Femur (tissue), 1 donor: ENCODE measurements around the gene AMPD2.

Source experiments
- DNase-seq: peaks from one replicate; pipeline ENCODE4 v3.0.0-alpha.2; 2017

AMPD2 gene

DNA sequence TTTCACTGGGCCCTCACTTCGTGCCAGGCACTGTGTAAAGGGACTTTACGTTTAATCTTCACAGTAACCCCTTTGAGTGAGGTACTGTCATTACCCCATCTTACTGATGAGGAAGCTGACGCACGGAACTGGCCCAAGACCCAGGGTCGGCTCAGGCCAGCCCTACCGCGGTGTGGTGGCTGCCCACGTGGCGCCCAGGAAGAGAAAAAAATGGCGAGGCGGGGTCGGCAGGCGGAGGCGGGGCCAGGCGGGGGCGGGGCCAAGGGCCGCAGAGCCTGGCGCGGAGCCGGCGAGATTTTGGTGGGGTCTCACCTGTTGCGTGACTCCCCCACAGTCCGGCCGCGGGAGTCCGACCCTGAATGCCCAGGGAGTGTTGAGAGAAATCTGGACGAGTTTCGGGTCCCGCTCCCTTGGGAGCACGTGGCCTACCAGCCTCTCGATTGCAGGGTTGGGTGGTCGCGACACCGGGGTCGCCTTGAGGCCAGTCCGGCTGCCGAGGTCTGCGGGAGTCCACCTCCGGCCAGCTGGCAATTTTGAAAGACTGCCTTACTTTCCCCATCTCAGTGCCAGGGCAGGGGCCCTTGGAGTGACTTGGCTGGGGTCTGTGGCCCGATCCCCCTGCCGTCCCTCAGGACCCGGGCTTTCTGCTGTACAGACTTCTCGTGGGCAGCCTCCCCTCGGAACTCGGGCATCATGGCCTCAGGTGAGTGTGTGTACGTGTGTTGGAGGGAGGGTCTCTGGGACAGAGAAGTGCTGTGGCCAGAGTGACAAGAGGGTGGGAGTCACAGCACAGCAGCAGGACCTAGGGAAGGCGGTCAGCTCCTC lies at the start of gene AMPD2, which contains the start of gene GNAT2:
Gene AMPD2, plus strand, starts transcription at position 262 of the 825 bp plus-strand sequence. CDS start 1,339 bp downstream, outside the sequence.
Gene GNAT2, minus strand, starts transcription at position 41 of the 825 bp plus-strand sequence. CDS start 6,746 bp downstream, outside the sequence.
- DNase-seq = peak; percentile 90

DNA sequence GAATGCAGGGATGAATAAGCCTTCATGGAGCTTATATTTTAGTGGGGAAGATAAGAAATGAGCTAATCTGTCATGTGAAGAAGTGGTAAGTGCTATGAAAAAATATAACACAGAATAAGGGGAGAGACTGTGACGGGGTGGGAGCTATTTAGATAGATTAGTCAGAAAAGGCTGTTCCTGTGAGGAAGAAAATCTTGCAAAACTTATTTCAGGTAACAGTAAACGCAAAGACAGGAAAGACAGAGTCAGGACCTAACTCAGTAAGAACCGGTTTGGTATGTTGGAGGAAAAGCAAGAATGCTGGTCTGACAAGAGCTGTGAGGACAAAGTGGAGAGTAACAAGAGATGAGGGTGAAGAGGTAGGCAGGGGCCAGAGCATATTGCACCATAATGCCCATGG lies 49.2 kb upstream of the AMPD2 start:
- no peak for DNase-seq

DNA sequence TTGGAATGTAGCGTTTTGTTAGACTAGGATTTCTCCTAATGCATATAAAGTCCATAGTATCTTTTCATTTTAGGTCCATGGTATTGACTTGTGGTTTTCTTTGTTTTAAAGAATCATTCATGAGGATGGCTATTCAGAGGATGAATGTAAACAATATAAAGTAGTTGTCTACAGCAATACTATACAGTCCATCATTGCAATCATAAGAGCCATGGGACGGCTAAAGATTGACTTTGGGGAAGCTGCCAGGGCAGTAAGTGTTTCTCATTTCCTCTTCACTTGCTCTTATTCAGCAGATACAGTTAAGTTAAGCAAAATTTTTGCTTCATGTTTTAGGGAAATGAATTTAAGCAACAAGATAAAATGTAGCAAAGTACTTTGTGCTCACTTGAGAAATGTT lies 45.9 kb upstream of the AMPD2 start:
- no peak for DNase-seq

DNA sequence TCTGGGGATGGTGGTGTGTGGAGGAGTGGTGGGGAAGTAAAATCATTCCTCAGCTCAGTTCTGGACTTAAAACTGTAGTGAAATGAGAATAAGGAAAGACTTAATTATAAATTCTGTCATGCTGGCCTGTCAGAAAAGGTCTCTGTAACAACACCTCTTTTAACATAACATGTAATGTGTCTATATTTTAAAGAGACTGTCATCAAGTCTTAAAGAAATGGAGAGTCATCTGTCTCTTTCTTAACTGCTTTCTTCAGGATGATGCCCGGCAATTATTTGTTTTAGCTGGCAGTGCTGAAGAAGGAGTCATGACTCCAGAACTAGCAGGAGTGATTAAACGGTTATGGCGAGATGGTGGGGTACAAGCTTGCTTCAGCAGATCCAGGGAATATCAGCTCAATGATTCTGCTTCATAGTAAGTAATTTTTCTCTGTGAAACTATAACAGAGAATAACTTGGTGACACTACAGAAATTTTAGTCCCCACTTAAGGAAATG lies 40.6 kb upstream of the AMPD2 start:
- no peak for DNase-seq

DNA sequence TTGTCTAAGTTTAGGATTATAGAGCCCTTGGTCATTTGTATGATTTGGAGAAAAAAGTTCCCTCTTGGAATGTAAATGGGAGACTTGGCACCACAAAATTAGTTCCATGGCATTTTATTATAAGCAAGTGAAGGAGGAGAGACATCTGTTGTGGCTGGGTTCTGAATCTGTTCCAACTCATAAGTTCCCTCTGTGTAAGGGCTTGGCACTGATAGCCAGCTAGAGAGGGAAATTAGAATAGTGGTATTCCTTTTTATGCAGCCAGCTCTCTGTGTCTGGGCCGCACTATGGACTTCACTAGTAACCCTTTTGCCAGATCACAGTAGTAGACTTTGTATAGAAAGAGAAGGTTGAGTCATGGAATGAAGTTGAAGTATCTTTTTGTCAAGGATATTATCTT lies 40.1 kb upstream of the AMPD2 start:
- peak; percentile 29 for DNase-seq

DNA sequence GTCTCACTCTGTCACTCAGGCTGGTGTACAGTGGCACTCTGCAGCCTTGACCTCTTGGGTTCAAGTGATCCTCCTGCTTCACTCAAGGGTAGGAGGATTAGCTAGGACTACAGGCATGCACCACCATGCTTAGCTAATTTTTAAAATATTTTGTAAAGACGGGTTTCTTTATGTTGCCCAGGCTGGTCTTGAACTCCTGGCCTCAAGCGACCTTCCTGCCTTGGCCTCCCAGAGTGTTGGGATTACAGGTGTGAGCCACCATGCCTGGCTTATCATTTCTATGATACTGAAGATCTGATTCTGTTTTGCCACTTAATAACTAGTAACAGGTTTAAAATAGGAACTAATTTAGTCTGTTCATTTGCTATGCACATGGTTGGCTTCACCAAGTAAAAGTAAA lies 37.6 kb upstream of the AMPD2 start:
- DNase-seq = no peak

DNA sequence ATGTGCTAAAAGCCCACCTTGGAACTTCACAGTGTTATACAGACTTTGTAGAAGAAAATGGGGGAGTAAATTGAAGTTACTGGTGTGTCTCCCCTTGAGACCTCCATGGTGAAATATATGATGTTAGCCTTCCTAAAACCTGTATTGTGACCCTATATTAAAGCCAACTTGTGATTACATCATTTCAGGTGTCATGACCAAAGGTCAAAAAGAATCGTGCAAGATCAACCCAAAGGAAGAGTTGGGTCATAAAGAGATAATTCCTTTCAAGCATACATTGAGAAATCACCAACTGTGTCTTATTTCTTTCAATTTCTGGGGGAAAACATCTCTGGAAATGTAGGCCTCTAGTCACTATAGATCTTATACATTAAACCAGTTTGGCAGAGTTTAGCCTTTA lies 34.9 kb upstream of the AMPD2 start:
- DNase-seq = no peak

DNA sequence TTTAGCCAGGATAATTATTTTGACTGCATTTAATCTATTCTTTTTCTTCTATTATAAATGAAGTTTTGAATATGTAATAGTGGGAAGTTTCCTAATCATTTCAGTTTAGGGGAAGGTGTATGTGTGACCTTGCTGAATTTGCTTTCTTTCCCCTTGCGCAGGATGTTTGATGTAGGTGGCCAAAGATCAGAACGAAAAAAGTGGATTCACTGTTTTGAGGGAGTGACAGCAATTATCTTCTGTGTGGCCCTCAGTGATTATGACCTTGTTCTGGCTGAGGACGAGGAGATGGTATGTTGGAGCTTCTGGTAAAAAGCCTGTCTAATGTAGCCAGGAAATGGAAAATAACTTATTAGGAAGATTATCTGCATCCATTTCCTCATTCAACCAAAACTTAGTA lies 33.6 kb upstream of the AMPD2 start:
- no peak for DNase-seq

DNA sequence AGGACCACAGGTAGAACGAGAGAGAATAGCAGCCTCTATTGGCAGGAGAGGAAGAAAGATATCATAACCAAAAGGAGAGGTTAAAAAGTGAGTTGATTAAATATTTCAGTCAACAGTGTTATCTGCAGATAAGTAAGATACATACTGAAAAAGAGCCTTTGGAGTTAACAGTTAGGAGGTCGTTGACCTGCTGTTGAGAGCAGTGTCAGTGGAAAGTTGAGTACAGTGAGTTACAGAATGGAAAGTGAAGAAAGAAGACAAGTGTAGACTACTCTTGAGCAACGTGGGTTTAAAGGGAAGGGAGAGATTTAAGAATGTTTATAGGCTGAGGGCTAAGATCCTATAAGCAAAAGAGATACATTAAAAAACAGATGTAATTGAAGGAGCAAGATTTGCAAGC lies 30.5 kb upstream of the AMPD2 start:
- DNase-seq = no peak

DNA sequence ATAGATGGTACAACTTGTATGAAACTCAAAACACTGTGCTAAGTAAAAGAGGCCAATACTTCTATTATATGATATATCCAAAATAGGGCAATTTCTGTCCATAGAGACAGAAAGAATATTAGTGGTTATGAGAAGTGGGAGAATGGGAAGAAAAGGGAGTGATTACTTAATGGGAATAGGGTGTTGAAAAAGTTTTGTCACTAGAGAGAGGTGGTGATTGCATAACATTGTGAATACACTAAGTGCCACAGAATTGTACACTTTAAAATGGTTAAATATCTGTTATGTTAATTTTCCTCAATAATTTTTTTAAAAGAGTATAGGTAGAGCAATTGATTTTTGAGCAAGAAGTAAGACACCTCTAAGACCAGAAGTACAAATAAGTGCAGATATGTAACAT lies 30.0 kb upstream of the AMPD2 start:
- no peak for DNase-seq

DNA sequence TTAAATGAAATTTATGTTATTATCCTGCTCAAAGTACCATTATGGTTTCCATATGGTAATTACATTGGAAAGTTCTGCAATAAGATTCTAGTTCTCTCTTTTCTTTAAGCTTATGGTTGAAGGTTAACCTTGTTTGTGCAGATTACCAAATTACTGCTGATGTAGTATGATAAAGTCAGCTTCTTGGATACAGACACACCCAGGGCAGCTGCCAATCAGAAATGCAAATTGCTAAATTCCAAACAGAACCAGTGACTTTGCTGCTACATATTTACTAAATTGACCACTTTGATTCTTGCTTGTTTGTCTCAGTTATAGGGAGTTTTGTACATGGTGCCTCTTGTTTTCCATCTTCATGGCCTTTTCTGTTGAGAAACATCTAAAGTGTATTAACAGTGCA lies 26.7 kb upstream of the AMPD2 start:
- no peak for DNase-seq

DNA sequence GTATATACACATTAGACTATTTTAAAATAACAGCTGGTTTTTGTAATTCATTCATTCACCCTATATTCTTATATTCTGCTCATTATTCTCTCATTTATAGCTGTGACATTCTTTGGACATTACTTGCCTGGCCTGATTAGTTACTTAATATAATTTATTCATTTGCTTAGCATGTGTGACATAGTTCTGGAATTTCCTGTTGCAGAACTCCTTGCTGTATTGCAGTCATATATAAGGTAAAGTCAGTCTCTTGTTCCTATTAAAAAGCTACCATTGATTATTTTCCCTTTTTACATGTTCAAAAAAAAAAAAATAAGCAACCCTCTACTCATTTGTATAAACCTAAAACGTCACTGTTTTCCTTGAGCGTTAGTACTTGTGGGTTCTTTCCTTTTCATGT lies 24.1 kb upstream of the AMPD2 start:
- DNase-seq = no peak

DNA sequence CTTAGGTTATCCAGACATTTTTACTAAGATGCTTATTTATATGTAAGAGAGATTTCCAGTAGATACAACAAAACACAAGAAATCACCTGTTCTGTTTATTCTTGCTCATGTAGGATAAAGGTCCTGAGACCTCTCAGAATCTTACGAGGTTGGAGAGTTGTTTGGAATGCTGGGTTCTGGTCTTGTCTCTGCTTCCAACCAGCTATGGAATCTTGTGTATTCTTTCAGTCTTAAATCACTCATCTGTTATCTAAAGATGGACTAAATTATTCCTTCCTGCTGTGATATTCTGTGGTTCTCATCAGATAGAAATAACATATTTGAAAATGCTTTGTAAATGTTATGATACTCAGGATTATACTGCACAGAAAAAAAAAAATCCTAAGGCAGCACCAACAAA lies 21.5 kb upstream of the AMPD2 start:
- no peak for DNase-seq

DNA sequence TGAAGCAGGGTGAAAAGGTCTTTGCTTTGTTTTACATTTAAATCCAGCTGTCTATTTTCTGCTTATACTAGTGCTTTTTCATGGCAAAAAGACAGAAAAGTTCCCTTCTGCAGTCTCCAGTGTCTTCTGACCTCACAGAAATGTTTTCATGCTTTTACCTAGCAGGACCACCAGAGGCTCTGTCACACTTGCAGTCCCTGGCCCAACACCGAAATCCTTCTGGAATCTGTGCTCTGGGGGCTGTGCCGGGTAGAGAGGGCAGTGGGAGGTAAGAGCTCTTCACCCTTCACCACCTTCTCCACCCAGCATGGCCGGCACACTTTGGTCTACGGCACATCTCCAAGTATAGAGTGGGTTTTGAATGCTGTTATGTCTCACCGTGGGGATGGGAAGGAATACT lies 21.0 kb upstream of the AMPD2 start:
- DNase-seq = no peak

DNA sequence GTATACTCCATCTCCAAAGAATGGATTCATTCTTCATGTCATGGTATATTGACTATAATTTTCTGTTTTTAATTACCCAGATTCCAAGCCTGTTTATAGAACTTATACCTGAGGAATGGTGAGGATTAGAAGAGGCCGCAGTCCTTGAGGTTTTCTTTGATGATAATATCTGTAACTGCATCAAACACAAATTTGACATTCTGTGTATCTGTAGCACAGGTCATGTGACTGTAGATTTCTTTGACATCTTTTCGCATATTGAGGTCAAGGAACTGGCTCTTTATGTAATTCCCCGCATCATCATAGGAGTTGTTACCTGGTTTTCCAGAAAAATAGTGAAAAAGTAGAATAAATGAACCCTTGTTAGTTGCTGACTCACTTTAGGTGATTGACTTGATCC lies 16.4 kb upstream of the AMPD2 start:
- DNase-seq = no peak

DNA sequence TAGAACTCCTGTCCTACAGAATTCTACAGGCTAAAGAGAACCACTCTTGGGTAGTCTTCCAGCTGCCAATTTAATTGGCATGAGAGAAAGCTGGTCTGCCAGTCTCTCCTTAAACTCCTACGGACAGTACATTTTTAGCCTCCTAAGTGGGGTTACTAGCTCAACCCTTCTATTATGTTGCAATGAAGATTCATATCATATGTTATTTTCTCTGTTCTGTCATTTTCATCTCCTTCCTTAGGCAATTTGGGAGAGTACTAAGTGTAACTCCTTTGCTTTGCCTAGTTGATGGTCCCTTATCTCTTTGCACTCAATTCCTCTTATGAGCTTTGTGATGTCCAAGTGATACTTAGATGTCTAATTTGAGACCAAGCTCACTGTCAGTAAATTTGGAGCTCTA lies 14.3 kb upstream of the AMPD2 start:
- DNase-seq = no peak

DNA sequence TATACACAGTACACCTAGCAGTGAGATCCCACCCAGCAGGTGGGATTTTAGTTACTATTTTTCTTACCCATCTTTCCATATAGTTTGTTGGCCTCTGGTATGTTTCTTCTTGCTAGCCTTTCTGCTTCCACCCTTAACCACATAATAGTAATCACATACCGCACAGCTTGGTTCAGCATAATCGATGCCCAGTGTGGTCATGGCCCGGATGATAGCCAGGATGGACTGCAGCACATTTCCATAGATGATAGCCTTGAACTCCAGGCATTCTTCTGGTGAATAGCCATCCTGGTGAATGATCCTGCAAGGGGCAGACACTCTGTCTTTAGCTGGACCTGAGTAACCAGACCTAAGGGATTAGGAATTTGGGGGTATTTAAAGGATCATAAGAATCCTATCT lies 9.8 kb upstream of the AMPD2 start:
- no peak for DNase-seq

DNA sequence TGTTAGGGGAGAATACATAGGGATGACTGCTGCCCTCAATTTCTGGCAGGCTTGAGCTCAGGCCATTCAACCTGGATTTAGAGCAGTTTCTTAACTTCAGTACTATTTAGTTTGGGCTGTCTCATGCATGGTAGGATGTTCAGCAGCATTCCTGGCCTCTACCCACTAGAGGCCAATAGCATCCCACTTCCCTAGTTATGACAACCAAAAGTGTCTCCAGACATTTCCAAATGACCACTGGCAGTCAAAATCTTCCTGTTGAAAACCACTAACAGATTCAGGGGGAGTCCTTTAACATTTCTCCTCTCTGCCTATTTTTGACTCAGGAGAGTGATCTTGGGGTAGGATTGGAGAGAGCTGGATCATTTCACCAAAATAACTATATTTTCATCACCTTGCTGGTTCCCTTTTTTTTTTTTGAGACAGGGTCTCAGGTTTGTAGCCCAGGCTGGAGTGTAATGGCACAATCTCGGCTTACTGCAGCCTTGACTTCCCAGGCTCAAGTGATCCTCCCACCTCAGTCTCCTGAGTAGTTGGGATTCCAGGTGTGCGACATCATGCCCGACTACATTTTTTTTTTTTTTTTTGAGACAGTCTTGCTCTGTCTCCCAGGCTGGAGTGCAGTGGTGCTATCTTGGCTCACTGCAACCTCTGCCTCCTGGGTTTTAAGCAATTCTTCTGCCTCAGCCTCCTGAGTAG lies 8.9 kb upstream of the AMPD2 start:
- DNase-seq = no peak

DNA sequence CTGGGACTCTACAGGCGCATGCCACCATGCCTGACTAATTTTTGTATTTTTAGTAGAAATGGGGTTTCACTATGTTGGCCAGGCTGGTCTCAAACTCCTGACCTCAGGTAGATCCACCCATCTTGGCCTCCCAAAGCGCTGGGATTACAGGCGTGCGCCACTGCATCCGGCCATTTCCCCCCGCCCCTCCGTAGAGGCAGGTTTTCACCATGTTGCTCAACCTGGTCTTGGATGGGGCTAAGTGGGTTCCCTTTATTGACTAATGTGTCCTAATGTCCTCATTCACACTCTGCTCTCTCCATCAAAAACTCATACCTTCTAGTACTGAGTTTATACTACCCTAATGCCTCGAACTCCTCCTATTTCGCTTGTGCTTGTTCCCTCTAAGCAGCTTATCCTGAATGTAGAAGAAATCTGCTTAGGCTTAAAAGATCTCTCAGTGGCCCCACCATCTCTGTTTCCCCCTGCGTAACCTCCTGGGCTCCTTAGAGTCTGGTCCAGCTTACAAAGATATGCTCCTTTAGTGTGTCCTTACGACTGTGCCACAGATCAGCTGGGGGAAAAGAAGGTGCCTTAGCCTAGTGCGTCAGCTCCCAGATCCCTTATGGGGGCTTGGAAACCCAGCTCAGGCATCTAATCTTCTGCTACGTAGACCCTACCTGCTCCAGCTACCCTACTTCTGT lies 8.2 kb upstream of the AMPD2 start:
- no peak for DNase-seq

DNA sequence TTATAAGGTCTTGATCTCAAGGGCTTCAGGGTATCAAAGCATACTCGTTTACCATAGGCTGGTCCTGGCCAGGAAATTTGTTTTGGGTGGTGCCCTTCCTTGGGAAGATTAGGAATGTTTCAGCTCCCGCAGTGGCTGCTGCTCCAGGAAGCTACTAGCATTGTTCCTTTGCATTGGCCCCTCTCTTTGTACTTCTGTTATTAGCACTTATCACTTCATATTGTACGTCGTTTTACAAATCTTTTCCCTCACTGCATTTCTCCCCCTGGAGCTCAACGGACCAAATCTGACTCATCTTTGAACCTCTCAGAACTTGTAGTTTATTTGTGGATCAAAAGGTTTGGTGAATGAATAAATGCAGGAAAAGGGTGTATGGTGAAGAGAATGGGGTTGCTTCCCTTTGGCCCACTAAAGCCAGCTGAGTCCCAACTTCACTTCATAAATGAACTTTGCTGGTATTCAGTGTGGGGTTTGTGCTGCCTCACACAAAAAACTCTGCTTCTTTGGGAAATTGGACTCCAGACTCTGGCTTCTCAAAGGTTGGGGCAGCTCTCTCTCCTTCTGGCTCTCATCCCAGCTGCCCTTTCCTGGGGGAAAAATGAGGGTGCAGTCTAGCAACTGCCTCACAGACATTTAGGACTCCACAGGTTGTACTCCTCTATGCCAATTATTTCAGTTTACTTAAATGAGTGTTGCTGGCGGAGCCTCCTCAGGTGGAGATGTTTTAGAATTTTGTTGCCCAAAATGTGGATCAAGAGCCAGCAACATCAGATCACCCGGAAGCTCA lies 6.1 kb upstream of the AMPD2 start:
- no peak for DNase-seq

DNA sequence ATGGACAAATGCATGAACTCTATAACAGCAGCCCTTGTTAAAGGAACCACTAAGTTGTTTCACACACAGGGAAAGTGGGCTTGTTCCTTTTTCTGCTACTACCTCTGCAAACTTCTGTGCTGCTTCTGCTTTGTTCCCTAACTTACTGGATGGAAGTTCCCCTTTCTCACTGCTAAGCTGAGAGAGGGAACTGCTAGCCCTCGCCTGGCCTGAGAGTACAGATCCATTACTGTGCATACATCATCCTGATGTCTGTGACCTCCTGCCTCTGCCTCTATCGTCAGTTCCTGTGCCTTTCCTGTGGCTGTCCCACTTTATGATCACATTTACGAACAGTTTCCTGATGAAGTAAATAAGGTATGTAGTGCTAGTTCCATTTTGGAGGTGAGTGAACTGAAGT lies 3.8 kb upstream of the AMPD2 start:
- no peak for DNase-seq

DNA sequence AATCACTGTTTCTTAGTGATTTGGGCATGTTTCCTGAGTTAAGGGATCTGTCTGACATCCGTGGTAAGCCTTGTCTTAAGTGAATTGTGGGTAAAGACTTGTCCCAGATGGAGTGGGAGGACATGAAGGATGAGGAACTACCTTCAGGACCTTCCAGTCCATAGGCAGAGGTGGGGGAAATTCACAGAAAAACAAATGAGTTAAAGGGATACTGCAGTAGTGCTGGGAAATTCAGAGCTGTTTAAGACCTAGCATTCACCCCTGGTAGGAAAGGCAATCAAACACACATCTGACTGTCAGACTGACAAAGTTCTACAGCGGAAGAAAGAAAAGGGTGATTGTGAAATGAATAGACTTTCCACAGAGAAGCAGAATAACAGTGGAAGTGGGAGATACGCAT lies 3.2 kb upstream of the AMPD2 start:
- no peak for DNase-seq

DNA sequence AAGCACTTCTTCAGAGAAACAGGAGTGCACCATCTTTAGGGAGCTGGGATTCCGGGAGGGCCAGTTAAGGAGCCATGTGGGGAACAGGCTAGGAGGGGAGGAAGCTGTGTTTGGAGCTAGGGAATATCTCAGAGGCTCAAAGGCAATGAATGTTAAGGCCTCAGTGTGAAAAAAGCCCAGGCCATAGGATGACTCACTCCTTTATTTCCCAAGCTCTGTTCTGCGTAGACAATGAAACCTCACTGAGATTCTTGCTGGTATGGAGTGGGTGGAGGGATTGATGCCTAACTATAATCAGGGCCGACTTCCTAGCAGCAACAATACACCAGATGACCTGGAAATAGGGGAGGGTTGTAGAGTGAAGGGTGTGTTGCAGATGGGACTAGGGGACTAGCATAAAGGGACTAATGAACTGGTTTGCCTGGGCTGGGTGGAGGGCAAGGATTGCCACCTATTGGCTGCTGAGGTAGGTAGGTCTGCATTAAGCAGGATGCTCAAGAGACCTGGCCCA lies 2.3 kb upstream of the AMPD2 start:
- no peak for DNase-seq
